HepG2 (cell line): Measurements from ENCODE around the gene LRRC25. TPM values are rescaled to one million over a fixed set of nuclear protein-coding genes. Genes with fewer than 3 reads are reported as not detected.
A peak's percentile ranks its signal among the peaks of the same experiment; 100 is the strongest.

Experiments
- ARHGAP35 ChIP-seq: sonication (generic); formaldehyde crosslinking; IDR thresholded peaks from 2 replicates; pipeline ENCODE4 v1.9.0; 2022; ENCODE audit warnings: mild to moderate bottlenecking, inconsistent platforms, moderate library complexity, missing genetic modification reagents, borderline replicate concordance
- CBX1 ChIP-seq: IDR thresholded peaks from one replicate; pipeline ENCODE4 v1.6.1; 2016; ENCODE audit warnings: antibody characterized with exemption, low read depth
- DDIT3 ChIP-seq: sonication (generic); formaldehyde crosslinking; IDR thresholded peaks from 2 replicates; pipeline ENCODE4 v1.4.0; 2020; ENCODE audit warnings: mild to moderate bottlenecking, missing genetic modification reagents
- FLYWCH1 ChIP-seq: sonication (generic); formaldehyde crosslinking; IDR thresholded peaks from 2 replicates; pipeline ENCODE4 v1.8.1; 2023; ENCODE audit warnings: mild to moderate bottlenecking, missing genetic modification reagents
- FOXK2 ChIP-seq: fragments of 450-650 bp; IDR thresholded peaks from 2 replicates; pipeline ENCODE4 v1.6.1; 2016
- FOXO1 ChIP-seq: sonication (generic); formaldehyde crosslinking; IDR thresholded peaks from 2 replicates; pipeline ENCODE4 v1.4.0; 2020; ENCODE audit warnings: missing genetic modification reagents
- GFI1 ChIP-seq: sonication (generic); formaldehyde crosslinking; IDR thresholded peaks from 2 replicates; pipeline ENCODE4 v1.5.0; 2020; ENCODE audit warnings: missing genetic modification reagents, mild to moderate bottlenecking, borderline replicate concordance
- GMEB1 ChIP-seq: sonication (generic); formaldehyde crosslinking; IDR thresholded peaks from 2 replicates; pipeline ENCODE4 v1.5.1; 2020; ENCODE audit warnings: missing genetic modification reagents, mild to moderate bottlenecking, borderline replicate concordance
- HBP1 ChIP-seq: IDR thresholded peaks from 2 replicates; pipeline ENCODE4 v1.6.1; 2016; ENCODE audit warnings: low read depth, control low read depth
- NFIC ChIP-seq: IDR thresholded peaks from 2 replicates; pipeline ENCODE4 v1.6.1; 2012; ENCODE audit warnings: mild to moderate bottlenecking, low read length, inconsistent platforms
- PHF20 ChIP-seq: sonication (generic); formaldehyde crosslinking; IDR thresholded peaks from 2 replicates; pipeline ENCODE4 v1.5.0; 2020; ENCODE audit warnings: mild to moderate bottlenecking, missing genetic modification reagents
- RERE ChIP-seq: IDR thresholded peaks from 2 replicates; pipeline ENCODE4 v1.6.1; 2016; ENCODE audit warnings: low read depth, missing genetic modification reagents, missing compliant biosample characterization
- SPEN ChIP-seq: sonication (generic); formaldehyde crosslinking; IDR thresholded peaks from 2 replicates; pipeline ENCODE4 v1.5.1; 2020; ENCODE audit warnings: low read depth, mild to moderate bottlenecking, missing genetic modification reagents
- TEAD3 ChIP-seq: optimal IDR thresholded peaks from 2 replicates; pipeline ENCODE3; 2016; ENCODE audit warnings: borderline replicate concordance
- ZNF33A ChIP-seq: sonication (generic); formaldehyde crosslinking; IDR thresholded peaks from 2 replicates; pipeline ENCODE4 v1.5.1; 2020; ENCODE audit warnings: missing genetic modification reagents, mild to moderate bottlenecking, moderate library complexity, borderline replicate concordance
- ZNF383 ChIP-seq: sonication (generic); formaldehyde crosslinking; IDR thresholded peaks from 2 replicates; pipeline ENCODE4 v1.4.0; 2020; ENCODE audit warnings: missing genetic modification reagents, mild to moderate bottlenecking, borderline replicate concordance
- ZNF747 ChIP-seq: sonication (generic); formaldehyde crosslinking; IDR thresholded peaks from 2 replicates; pipeline ENCODE4 v1.8.1; 2023; ENCODE audit warnings: missing genetic modification reagents, mild to moderate bottlenecking, borderline replicate concordance
- ZNF780A ChIP-seq: sonication (generic); formaldehyde crosslinking; IDR thresholded peaks from 2 replicates; pipeline ENCODE4 v1.8.0; 2022; ENCODE audit warnings: mild to moderate bottlenecking, missing genetic modification reagents, moderate library complexity
- polyA plus RNA-seq, 8 experiments: library from polyadenylated mRNA; depleted of rRNA in 3 of 8; stranded (reverse) in 7 of 8; unstranded in 1 of 8; fragments of >200 nt; fragmentation: Illumina TruSeq in 4 of 8; extraction: Trizol in 4 of 8; gene quantifications; 2 replicates each; pipeline versions ENCODE4 v1.2.1 to v1.2.3, GENCODE V29; 2011 to 2016; ENCODE audit warnings: low read depth in 4 of 8, missing spikeins in 1 of 8, mixed read lengths in 1 of 8; ENCODE audit not compliant: insufficient read depth in 1 of 8
- total RNA-seq, 5 experiments: library from RNA; depleted of rRNA; stranded (reverse); fragments of >200 nt; fragmentation: Illumina TruSeq; extraction: Trizol; gene quantifications; 2 replicates each; pipeline ENCODE4 v1.2.3, GENCODE V29; 2016; ENCODE audit warnings: low read depth in 1 of 5

Gene LRRC25
- total and polyA plus RNA-seq, 2 of the 13 experiments (the other 11 are each of a cell fraction or from before 2014, with no cell fraction given) = 0.13 to 0.53 TPM

GRCh38 chr19:18373892-18374629, 23.4 kb downstream of the LRRC25 start (continued):
- TF ChIP-seq ARHGAP35 (CRISPR knock-in tag) (no peak; the same call in 1 of the 2 replicates), DDIT3 (CRISPR knock-in tag) (no peak), FLYWCH1 (CRISPR knock-in tag) (no peak), ZNF383 (CRISPR knock-in tag) (no peak), GMEB1 (CRISPR knock-in tag) (0 out of 2 replicates have a peak, but pooled peaks have one; percentile 50), RERE (CRISPR knock-in tag) (no peak; the same call in 1 of the 2 replicates), ZNF33A (CRISPR knock-in tag) (0 out of 2 replicates have a peak, but pooled peaks have one; percentile 58), GFI1 (CRISPR knock-in tag) (peak; percentile 46; the same call in 1 of the 2 replicates), HBP1 (CRISPR knock-in tag) (peak; percentile 68; the same call in 1 of the 2 replicates), NFIC (peak; percentile 46; the same call in 1 of the 2 replicates), CBX1 (no peak), PHF20 (CRISPR knock-in tag) (peak; percentile 80), SPEN (peak; percentile 92), TEAD3 (CRISPR knock-in tag) (peak; percentile 74), FOXO1 (CRISPR knock-in tag) (peak; percentile 72; the same call in 1 of the 2 replicates), ZNF780A (no peak), ZNF747 (0 out of 2 replicates have a peak, but pooled peaks have one; percentile 41), FOXK2 (0 out of 2 replicates have a peak, but pooled peaks have one; percentile 22)
